Progenitor cell of endocrine pancreas (in vitro differentiated cells): ENCODE data around the gene FAM200B. TPM values are rescaled to one million over a fixed set of nuclear protein-coding genes. Genes with fewer than 3 reads are reported as not detected.

ENCODE experiments used
- total RNA-seq: library from RNA; stranded (reverse); gene quantifications from 2 replicates; pipeline ENCODE4 v1.2.1, GENCODE V29; 2021

The FAM200B gene
- total RNA-seq, 1 donor from 2014 or later = 29.0 TPM

Other genes with a start within 250 kb of the FAM200B start
- gene CC2D2A, start 211.9 kb upstream of the FAM200B start, total RNA-seq = 25.8 and 26.8 TPM in 2 replicates
- 66.9 and 72.1 TPM in 2 replicates for gene FBXL5, start 26.5 kb upstream of the FAM200B start, total RNA-seq
- 0.38 TPM in 1 of 2 replicates, not detected in the other for gene BST1, start 21.2 kb downstream of the FAM200B start, total RNA-seq
- not detected in 2 replicates for gene CD38, start 96.5 kb downstream of the FAM200B start, total RNA-seq